Mucosa of descending colon (tissue), 3 donors: ENCODE data around the gene LMTK2. TPM values are rescaled to one million over a fixed set of nuclear protein-coding genes. Genes with fewer than 3 reads are reported as not detected.
A peak's percentile ranks its signal among the peaks of the same experiment; 100 is the strongest.

Experiments used
- ATAC-seq: fragments of 200-7000 bp; cut with Tn5 transposase; one replicate; pipeline ENCODE4 v1.9.1; 2020; ENCODE audit warnings: mild to moderate bottlenecking, moderate library complexity
- DNase-seq, 3 donors: peaks; one replicate each; pipeline ENCODE4 v3.0.0-alpha.2; 2020
- H3K36me3 ChIP-seq: fragments of 200-600 bp; one replicate; pipeline ENCODE4 v1.8.0; 2021; ENCODE audit warnings: low read depth, mild to moderate bottlenecking
- H3K4me1 ChIP-seq: fragments of 200-600 bp; one replicate; pipeline ENCODE4 v1.8.0; 2021; ENCODE audit warnings: low read depth, mild to moderate bottlenecking
- H3K4me3 ChIP-seq: fragments of 200-600 bp; one replicate; pipeline ENCODE4 v1.8.0; 2021; ENCODE audit warnings: mild to moderate bottlenecking
- H3K9me3 ChIP-seq: fragments of 200-600 bp; one replicate; pipeline ENCODE4 v1.8.0; 2021; ENCODE audit warnings: mild to moderate bottlenecking
- intact Hi-C, 2 donors: fragments of 100-400 bp; cut with DNase I in 1 of 2; cut with micrococcal nuclease in 1 of 2; formaldehyde crosslinking; loops; one replicate each; pipeline versions ENCODE4 v1.11.0 to v1.11.1; 2022; cut with DNase I, micrococcal nuclease
- total RNA-seq, 3 donors: library from RNA; stranded (reverse); fragmentation: NEBNext Ultra II Directional in 2 of 3; extraction: Animal tissue kit (Norgen Biotek cat#: 25700) in 2 of 3; gene quantifications; one replicate each; pipeline versions ENCODE4 v1.2.1 to v1.2.4, GENCODE V29; 2021 to 2023
- TF ChIP-seq, protein P1 (sequence below): fragments of 200-600 bp; IDR thresholded peaks from one replicate; pipeline ENCODE4 v1.8.0; 2022; ENCODE audit warnings: antibody characterized with exemption, mild to moderate bottlenecking
- donor health status: DM: no; HTN: no; CAD: no; lungs with moderate emphysema.
- donor health status: DM: no; HTN: no; CAD: no.
- donor health status: DM: no; HTN: yes; CAD: no.

Gene LMTK2
- total RNA-seq, 3 donors from 2014 or later: 48.6 to 70.2 (median 52.9) TPM

DNA sequence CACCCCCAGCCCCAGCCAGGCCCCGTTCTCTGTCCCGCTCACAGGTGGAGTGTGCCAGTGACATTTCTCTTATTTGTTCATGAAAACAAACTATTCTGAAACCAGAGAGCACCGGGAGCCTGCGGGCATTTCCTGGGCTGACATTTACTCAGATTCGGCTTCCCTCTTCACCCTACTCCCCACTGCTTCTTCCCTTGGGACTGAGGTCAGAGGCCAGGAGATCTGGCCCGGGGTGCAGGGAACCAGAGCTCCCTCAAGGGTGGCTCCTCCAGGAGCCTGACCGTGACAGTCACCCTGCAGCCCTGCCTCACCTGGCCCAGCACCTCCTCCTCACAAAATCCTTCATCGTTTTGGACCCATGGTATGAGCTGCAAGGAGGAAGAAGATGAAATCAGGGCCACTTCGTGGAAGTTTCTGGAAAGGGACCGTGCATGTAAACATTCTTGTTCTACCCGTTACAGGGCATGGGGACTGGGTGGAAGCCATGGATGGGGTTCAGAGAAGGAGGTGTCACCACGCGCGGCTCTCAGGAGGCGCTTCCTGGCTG is 116.8 kb downstream of the LMTK2 start:
- DNase-seq: peak in 2 of 3 donors; percentile 12 to 13
- no peaks in the 10 kb centered on the region for H3K36me3 ChIP-seq

DNA sequence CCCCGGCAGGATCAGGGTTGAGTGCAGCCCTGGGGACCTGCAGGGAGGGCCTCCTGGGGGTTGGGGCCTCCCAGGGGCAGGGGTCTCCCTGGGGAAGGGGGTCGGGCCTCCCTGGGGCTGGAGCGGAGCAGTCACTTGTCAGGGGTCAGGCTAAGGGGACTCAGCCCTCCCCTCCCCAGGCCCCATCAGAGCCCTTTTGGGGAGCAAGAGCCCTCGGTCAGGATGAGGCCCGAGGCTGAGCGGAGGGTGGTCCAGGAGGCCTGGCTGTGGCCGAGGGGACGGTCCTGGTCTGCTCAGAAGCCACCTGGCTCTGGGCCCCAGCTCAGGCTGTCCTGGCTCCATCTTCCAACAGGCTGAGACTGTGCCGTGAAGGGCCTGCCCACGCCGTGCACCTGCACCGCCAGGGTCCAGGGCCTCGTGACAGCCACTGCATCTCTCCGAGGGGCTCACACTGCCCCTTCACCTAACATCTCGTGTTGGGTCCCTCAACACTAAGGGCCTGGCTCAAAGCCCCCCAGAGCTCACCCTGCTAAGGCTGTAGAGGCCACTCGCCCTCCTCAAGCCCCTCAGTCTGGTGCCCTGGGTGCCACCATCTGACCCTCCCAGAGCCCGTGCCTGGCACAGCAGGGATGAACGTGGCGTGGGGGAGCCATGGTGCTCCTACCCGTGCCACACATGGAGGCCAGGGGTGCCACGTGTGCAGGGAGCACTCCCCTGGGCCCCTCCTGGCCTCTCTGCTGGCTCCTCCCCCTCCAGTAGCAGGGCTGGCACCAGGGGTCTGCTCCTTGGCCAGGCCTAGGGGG is 117.4 kb downstream of the LMTK2 start:
- ATAC-seq (peak; percentile 6), DNase-seq (peak in 2 of 3 donors; percentile 18 to 46)
- TF ChIP-seq, protein P1, sequence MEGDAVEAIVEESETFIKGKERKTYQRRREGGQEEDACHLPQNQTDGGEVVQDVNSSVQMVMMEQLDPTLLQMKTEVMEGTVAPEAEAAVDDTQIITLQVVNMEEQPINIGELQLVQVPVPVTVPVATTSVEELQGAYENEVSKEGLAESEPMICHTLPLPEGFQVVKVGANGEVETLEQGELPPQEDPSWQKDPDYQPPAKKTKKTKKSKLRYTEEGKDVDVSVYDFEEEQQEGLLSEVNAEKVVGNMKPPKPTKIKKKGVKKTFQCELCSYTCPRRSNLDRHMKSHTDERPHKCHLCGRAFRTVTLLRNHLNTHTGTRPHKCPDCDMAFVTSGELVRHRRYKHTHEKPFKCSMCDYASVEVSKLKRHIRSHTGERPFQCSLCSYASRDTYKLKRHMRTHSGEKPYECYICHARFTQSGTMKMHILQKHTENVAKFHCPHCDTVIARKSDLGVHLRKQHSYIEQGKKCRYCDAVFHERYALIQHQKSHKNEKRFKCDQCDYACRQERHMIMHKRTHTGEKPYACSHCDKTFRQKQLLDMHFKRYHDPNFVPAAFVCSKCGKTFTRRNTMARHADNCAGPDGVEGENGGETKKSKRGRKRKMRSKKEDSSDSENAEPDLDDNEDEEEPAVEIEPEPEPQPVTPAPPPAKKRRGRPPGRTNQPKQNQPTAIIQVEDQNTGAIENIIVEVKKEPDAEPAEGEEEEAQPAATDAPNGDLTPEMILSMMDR: no peak

More for the DNA sequence above, 116.8 kb downstream of the LMTK2 start:
- ATAC-seq: no peak
- no peak overlapping the region for H3K4me3 ChIP-seq
- H3K4me1 ChIP-seq: no peaks in the 10 kb centered on the region
- intact Hi-C loops: no loop called here
- TF ChIP-seq, protein P1: no peak
- no peaks in the 10 kb centered on the region for H3K9me3 ChIP-seq

DNA sequence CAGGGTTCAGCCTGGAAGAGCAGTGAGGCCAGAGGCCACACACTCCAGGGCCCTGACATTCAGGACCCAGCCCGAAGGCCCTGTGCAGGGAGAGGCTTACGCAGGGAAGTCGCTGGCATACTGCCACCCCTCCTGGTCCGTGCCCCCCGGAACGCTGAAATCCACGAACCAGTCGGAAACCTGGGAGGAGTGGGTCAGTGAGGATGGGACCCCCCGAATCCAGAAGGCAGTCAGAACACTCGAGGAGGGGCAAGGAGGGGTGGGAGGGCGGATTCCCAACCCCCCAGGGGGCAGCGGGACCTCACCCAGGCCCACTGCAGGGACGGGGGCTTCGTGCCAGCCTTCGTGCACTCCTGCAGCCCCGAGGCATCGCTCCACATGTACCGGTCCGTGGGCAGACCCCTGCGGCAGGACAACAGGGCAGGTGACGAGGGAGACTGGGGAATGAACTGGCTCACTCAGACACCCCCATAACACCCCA is 118.1 kb downstream of the LMTK2 start:
- Histone ChIP-seq H3K4me3 (no peak overlapping the region), H3K36me3 (no peaks in the 10 kb centered on the region), H3K4me1 (no peaks in the 10 kb centered on the region), H3K9me3 (no peaks in the 10 kb centered on the region)
- ATAC-seq: no peak
- peak in 2 of 3 donors; percentile 13 to 43 for DNase-seq
- intact Hi-C loops: no loop called here
- TF ChIP-seq, protein P1: no peak

More for the DNA sequence above, 117.4 kb downstream of the LMTK2 start:
- no peak overlapping the region for H3K4me3 ChIP-seq
- no peaks in the 10 kb centered on the region for H3K4me1 ChIP-seq
- no peaks in the 10 kb centered on the region for H3K9me3 ChIP-seq
- no peaks in the 10 kb centered on the region for H3K36me3 ChIP-seq
- intact Hi-C loops: no loop called here

DNA sequence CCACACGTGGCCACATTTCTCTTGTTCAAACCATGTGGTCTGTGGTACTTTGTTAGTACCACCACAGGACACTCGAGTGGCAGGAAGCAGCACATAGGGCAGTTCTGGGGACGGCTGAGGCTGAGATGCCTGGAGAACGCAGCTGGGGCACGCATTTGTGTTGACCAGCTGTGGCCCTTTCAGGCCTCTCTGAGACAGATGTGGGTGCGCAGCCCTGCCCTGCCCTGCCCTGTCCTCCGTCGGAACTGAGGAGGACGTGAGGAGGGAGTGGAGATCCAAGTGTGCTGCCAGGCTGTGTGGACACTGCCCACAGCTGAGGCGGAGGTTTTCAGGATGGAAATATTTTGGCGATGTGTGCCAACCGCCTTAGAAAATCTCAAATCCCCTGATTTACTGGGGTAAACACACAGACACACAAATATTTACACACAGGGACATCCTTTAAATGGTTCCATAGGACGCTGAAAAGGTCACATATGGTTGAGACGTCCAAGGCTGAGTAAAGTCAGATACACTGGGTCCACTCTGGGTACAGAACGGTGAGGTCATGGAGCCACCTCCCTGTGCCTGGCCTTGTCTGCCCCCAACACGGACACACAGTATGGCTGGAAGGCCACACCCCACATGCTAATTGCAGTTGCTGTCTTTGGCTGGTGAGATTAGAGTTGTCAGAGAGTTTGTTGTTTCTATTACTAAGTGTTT is 119.4 kb downstream of the LMTK2 start:
- no peak for ATAC-seq
- Histone ChIP-seq H3K36me3 (no peaks in the 10 kb centered on the region), H3K4me3 (no peak overlapping the region), H3K9me3 (no peaks in the 10 kb centered on the region), H3K4me1 (no peaks in the 10 kb centered on the region)
- DNase-seq: peak in 1 of 3 donors; percentile 40
- TF ChIP-seq, protein P1: no peak
- intact Hi-C loops: no loop called here

DNA sequence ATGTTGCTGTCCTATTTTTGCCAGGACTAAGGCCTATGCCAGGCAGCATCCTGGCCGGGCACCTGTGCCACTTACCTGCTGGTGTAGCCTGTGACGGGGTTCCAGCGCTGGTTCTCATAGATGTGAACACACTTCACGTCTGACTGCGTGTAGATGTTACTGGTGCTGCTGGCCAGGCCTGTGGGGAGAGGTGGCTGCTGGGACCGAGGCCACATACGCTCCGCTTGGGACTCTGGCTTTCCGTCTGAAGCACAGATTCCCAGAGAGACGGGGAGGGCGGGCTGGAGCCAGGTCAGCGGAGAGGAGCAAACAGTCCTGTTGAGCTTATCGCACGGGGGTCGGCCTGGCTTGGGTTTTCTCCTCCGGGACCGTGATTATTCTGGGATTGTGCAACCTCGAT is 121.3 kb downstream of the LMTK2 start:
- Histone ChIP-seq H3K4me1 (no peaks in the 10 kb centered on the region), H3K9me3 (no peaks in the 10 kb centered on the region), H3K4me3 (no peak overlapping the region), H3K36me3 (no peaks in the 10 kb centered on the region)
- intact Hi-C loops: no loop called here
- DNase-seq (no peak), ATAC-seq (no peak)
- TF ChIP-seq, protein P1: no peak
